K562 (cell line): ENCODE measurements around the gene ZBTB46. TPM values are rescaled to one million over a fixed set of nuclear protein-coding genes. Genes with fewer than 3 reads are reported as not detected.

ENCODE experiments used
- CXXC5 ChIP-seq: fragments of 250-450 bp; sonication (Bioruptor Pico); IDR thresholded peaks from 2 replicates; pipeline ENCODE4 v1.8.0; 2022; ENCODE audit warnings: inconsistent platforms, mild to moderate bottlenecking, moderate library complexity
- ESRRA ChIP-seq: fragments of 450-650 bp; IDR thresholded peaks from 2 replicates; pipeline ENCODE4 v1.6.1; 2014; ENCODE audit warnings: low read depth, mild to moderate bottlenecking, moderate library complexity, borderline replicate concordance
- MAFF ChIP-seq: IDR thresholded peaks from 2 replicates; pipeline ENCODE4 v1.6.1; 2012; ENCODE audit warnings: low read length, improper control_type of control experiment
- MXI1 ChIP-seq: IDR thresholded peaks from 2 replicates; pipeline ENCODE4 v1.6.1; 2011; ENCODE audit warnings: low read depth, mild to moderate bottlenecking, improper control_type of control experiment, low read length
- NCOA1 ChIP-seq: fragments of 450-650 bp; IDR thresholded peaks from 2 replicates; pipeline ENCODE4 v1.6.1; 2016; ENCODE audit warnings: low read depth
- NFIC ChIP-seq: fragments of 450-650 bp; IDR thresholded peaks from 2 replicates; pipeline ENCODE4 v1.6.1; 2017; ENCODE audit warnings: mild to moderate bottlenecking, inconsistent platforms
- NR2C1 ChIP-seq, 2 experiments: fragments of 450-650 bp; IDR thresholded peaks; 2 replicates each; pipeline ENCODE4 v1.6.1; 2017; ENCODE audit warnings: mild to moderate bottlenecking in 2 of 2, antibody characterized with exemption in 1 of 2, inconsistent platforms in 1 of 2, missing compliant biosample characterization in 1 of 2, missing genetic modification characterization in 1 of 2
- RAD21 ChIP-seq, 2 experiments: fragments of 250-450 bp in 1 of 2; fragments of 450-650 bp in 1 of 2; sonication (Bioruptor Pico) in 1 of 2; formaldehyde crosslinking in 1 of 2; IDR thresholded peaks in 1 of 2; conservative IDR thresholded peaks in 1 of 2; 2 replicates each; pipeline versions ENCODE4 v1.4.0 to v1.8.0; 2020 to 2022; ENCODE audit warnings: mild to moderate bottlenecking in 2 of 2, moderate library complexity in 1 of 2
- SAFB ChIP-seq: fragments of 200-400 bp; formaldehyde crosslinking; IDR thresholded peaks from 2 replicates; pipeline ENCODE4 v1.6.1; 2017; ENCODE audit warnings: low read depth, low read length, borderline replicate concordance
- SIN3A ChIP-seq, 2 experiments: fragments of 150-350 bp in 1 of 2; IDR thresholded peaks; 2 replicates each; pipeline ENCODE4 v1.6.1; 2011 to 2016; ENCODE audit warnings: borderline replicate concordance in 2 of 2, low read depth in 2 of 2, low read length in 2 of 2, mild to moderate bottlenecking in 2 of 2, moderate library complexity in 2 of 2; ENCODE audit not compliant: control insufficient read depth in 1 of 2
- SOX6 ChIP-seq: fragments of 450-650 bp; IDR thresholded peaks from 2 replicates; pipeline ENCODE4 v1.6.1; 2014; ENCODE audit warnings: mild to moderate bottlenecking
- polyA plus RNA-seq, 8 experiments: library from polyadenylated mRNA; depleted of rRNA in 4 of 8; stranded (reverse) in 5 of 8; unstranded in 3 of 8; fragments of >200 nt; fragmentation: Nextera tagmentation in 2 of 8; fragmentation: Illumina TruSeq in 1 of 8; extraction: Ambion mirVana in 2 of 8; extraction: Trizol in 1 of 8; gene quantifications; 2 replicates each; pipeline versions ENCODE4 v1.2.1 to v1.2.3, GENCODE V29; 2011 to 2014; ENCODE audit warnings: inconsistent platforms in 1 of 8, missing spikeins in 1 of 8
- total RNA-seq, 7 experiments: library from RNA; depleted of rRNA in 6 of 7; stranded (reverse); fragments of >200 nt in 6 of 7; fragmentation: Illumina TruSeq in 2 of 7; extraction: Trizol in 2 of 7; gene quantifications; 2 replicates each; pipeline versions ENCODE4 v1.2.1 to v1.2.3, GENCODE V29; 2011 to 2021; ENCODE audit warnings: low replicate concordance in 1 of 7
- TF ChIP-seq, protein P1 (sequence below): fragments of 450-650 bp; IDR thresholded peaks from 2 replicates; pipeline ENCODE4 v1.6.1; 2017; ENCODE audit warnings: antibody characterized with exemption
- TF ChIP-seq, protein P2 (sequence below): sonication (generic); formaldehyde crosslinking; IDR thresholded peaks from 2 replicates; pipeline ENCODE4 v1.8.0; 2022; ENCODE audit warnings: missing genetic modification reagents, mild to moderate bottlenecking, moderate library complexity, borderline replicate concordance
- TF ChIP-seq, protein P3 (sequence below): sonication (generic); formaldehyde crosslinking; IDR thresholded peaks from 2 replicates; pipeline ENCODE4 v1.8.0; 2023; ENCODE audit warnings: missing genetic modification reagents, mild to moderate bottlenecking, borderline replicate concordance
- TF ChIP-seq, protein P4 (sequence below): IDR thresholded peaks from 2 replicates; pipeline ENCODE4 v1.6.1; 2012; ENCODE audit warnings: low read depth, low read length, improper control_type of control experiment, borderline replicate concordance

The ZBTB46 gene
- total and polyA plus RNA-seq, 9 of the 15 experiments (the other 6 are each of a cell fraction or from before 2014, with no cell fraction given) = 0.29 to 4.1 (median 1.1) TPM

DNA sequence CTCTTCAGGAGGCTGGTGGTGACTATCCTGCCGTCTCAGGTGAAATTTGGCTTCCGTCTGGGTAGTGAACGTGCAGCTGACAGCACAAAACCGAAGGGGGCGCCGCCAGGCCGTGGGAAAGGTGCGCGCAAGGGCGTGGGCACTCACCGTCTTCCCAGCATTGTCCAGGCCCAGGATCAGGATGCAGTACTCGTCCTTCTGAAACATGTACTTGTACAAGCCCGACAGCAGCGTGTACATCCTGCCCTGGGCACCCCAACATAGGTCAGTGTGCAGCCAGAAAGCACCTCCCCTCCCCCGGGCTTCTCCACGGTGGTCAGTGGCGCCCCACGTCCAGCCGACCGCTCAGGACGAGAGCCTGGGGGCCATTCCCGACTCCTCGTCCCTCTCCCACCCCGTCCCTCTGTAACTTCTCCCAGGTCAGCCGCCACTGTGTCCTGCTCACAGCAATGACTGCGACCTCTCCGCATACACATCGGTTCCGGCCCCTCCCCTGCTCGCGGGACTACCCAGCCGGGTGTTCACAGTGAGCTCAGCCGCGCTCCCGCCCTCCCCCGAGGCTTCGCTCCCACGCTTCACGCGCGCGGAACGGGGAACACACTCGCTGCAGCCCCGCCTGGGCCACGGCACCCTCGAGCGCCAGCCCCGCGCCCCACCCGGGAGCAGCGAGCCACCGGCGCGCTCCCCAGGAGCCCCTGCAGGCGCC, 124.1 kb downstream of the ZBTB46 start (continued):
- TF ChIP-seq, protein P1, sequence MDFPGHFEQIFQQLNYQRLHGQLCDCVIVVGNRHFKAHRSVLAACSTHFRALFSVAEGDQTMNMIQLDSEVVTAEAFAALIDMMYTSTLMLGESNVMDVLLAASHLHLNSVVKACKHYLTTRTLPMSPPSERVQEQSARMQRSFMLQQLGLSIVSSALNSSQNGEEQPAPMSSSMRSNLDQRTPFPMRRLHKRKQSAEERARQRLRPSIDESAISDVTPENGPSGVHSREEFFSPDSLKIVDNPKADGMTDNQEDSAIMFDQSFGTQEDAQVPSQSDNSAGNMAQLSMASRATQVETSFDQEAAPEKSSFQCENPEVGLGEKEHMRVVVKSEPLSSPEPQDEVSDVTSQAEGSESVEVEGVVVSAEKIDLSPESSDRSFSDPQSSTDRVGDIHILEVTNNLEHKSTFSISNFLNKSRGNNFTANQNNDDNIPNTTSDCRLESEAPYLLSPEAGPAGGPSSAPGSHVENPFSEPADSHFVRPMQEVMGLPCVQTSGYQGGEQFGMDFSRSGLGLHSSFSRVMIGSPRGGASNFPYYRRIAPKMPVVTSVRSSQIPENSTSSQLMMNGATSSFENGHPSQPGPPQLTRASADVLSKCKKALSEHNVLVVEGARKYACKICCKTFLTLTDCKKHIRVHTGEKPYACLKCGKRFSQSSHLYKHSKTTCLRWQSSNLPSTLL = no peak
- peak; percentile 69; the same call in 1 of the 2 replicates for TF ChIP-seq SAFB
- TF ChIP-seq RAD21 (CRISPR knock-in tag; conservative IDR thresholded peaks at IDR 0.05 in 1 of 2, IDR thresholded peaks at IDR 0.05 in 1 of 2) = peak; percentile 82 to 85
- peak; percentile 22; the same call in 1 of the 2 replicates for TF ChIP-seq SOX6
- TF ChIP-seq NFIC = peak; percentile 31; the same call in 1 of the 2 replicates
- TF ChIP-seq NR2C1 (IDR thresholded peaks at IDR 0.05) = peak; percentile 44; the same call in 1 of the 2 replicates
- TF ChIP-seq NR2C1 (tag; IDR thresholded peaks at IDR 0.05) = peak; percentile 48
- no peak for TF ChIP-seq MAFF
- TF ChIP-seq, protein P2, sequence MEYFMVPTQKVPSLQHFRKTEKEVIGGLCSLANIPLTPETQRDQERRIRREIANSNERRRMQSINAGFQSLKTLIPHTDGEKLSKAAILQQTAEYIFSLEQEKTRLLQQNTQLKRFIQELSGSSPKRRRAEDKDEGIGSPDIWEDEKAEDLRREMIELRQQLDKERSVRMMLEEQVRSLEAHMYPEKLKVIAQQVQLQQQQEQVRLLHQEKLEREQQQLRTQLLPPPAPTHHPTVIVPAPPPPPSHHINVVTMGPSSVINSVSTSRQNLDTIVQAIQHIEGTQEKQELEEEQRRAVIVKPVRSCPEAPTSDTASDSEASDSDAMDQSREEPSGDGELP (CRISPR knock-in tag) = peak; percentile 86
- TF ChIP-seq, protein P3, sequence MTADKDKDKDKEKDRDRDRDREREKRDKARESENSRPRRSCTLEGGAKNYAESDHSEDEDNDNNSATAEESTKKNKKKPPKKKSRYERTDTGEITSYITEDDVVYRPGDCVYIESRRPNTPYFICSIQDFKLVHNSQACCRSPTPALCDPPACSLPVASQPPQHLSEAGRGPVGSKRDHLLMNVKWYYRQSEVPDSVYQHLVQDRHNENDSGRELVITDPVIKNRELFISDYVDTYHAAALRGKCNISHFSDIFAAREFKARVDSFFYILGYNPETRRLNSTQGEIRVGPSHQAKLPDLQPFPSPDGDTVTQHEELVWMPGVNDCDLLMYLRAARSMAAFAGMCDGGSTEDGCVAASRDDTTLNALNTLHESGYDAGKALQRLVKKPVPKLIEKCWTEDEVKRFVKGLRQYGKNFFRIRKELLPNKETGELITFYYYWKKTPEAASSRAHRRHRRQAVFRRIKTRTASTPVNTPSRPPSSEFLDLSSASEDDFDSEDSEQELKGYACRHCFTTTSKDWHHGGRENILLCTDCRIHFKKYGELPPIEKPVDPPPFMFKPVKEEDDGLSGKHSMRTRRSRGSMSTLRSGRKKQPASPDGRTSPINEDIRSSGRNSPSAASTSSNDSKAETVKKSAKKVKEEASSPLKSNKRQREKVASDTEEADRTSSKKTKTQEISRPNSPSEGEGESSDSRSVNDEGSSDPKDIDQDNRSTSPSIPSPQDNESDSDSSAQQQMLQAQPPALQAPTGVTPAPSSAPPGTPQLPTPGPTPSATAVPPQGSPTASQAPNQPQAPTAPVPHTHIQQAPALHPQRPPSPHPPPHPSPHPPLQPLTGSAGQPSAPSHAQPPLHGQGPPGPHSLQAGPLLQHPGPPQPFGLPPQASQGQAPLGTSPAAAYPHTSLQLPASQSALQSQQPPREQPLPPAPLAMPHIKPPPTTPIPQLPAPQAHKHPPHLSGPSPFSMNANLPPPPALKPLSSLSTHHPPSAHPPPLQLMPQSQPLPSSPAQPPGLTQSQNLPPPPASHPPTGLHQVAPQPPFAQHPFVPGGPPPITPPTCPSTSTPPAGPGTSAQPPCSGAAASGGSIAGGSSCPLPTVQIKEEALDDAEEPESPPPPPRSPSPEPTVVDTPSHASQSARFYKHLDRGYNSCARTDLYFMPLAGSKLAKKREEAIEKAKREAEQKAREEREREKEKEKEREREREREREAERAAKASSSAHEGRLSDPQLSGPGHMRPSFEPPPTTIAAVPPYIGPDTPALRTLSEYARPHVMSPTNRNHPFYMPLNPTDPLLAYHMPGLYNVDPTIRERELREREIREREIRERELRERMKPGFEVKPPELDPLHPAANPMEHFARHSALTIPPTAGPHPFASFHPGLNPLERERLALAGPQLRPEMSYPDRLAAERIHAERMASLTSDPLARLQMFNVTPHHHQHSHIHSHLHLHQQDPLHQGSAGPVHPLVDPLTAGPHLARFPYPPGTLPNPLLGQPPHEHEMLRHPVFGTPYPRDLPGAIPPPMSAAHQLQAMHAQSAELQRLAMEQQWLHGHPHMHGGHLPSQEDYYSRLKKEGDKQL (CRISPR knock-in tag) = no peak
- no peak for TF ChIP-seq NCOA1
- TF ChIP-seq, protein P4, sequence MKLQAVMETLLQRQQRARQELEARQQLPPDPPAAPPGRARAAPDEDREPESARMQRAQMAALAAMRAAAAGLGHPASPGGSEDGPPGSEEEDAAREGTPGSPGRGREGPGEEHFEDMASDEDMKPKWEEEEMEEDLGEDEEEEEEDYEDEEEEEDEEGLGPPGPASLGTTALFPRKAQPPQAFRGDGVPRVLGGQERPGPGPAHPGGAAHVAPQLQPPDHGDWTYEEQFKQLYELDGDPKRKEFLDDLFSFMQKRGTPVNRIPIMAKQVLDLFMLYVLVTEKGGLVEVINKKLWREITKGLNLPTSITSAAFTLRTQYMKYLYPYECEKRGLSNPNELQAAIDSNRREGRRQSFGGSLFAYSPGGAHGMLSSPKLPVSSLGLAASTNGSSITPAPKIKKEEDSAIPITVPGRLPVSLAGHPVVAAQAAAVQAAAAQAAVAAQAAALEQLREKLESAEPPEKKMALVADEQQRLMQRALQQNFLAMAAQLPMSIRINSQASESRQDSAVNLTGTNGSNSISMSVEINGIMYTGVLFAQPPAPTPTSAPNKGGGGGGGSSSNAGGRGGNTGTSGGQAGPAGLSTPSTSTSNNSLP = no peak
- 0 out of 4 replicates have a peak, but pooled peaks have one; percentile 32 to 34 for TF ChIP-seq SIN3A (IDR thresholded peaks at IDR 0.05; ENCODE audit: borderline replicate concordance in 2 of 2, control insufficient read depth in 1 of 2, low read depth in 2 of 2, low read length in 2 of 2)
- TF ChIP-seq MXI1 = peak; percentile 44; the same call in 1 of the 2 replicates
- TF ChIP-seq CXXC5 (CRISPR knock-in tag) = peak; percentile 47
- TF ChIP-seq ESRRA = peak; percentile 13; the same call in 1 of the 2 replicates
